HCT116 (cell line): ENCODE results near the gene PRKCD. TPM values are rescaled to one million over a fixed set of nuclear protein-coding genes. Genes with fewer than 3 reads are reported as not detected.

Source experiments
- ATAC-seq: fragments of 200-7000 bp; cut with Tn5 transposase; 2 replicates; pipeline ENCODE4 v1.9.1; 2020; ENCODE audit warnings: mild to moderate bottlenecking, moderate library complexity
- BruUV-seq: library from RNA; stranded (reverse); fragments of 400-500 nt; replicated peaks from 2 replicates; lab custom pipeline; 2021; lab: Mats Ljungman, UMichigan
- CTCF ChIA-PET: fragments of 300-600 bp; sonication (Branson Sonifier 250); formaldehyde crosslinking; loops from one replicate; lab custom pipeline; 2021; ENCODE audit warnings: antibody characterized with exemption; lab: Charles Lee
- POLR2A ChIA-PET: fragments of 300-600, 350-600 bp; sonication (Branson Sonifier 250); formaldehyde crosslinking; loops from one replicate; lab custom pipeline; 2021; ENCODE audit warnings: antibody characterized with exemption; lab: Charles Lee
- RAD21 ChIA-PET, 2 experiments: fragments of 300-600 bp; sonication (Branson Sonifier 250); formaldehyde crosslinking; loops; one replicate each; lab custom pipeline; 2023; ENCODE audit warnings: low total read pairs in 2 of 2; ENCODE audit not compliant: uncharacterized antibody in 2 of 2, unreplicated experiment in 2 of 2, low non-redundant PET in 1 of 2; lab: Charles Lee
- DNase-seq: peaks from one replicate; pipeline ENCODE4 v3.0.0-alpha.2; 2010; ENCODE audit warnings: low read depth, low spot score
- H2AFZ ChIP-seq: fragments of 200-600 bp; shearing (Covaris generic), sonication (generic); 2 replicates; pipeline ENCODE4 v1.6.1; 2017; ENCODE audit warnings: low read depth, mixed run types, mixed read lengths, antibody characterized with exemption, low read length; ENCODE audit not compliant: poor library complexity, severe bottlenecking
- H3K27ac ChIP-seq: 2 replicates; pipeline ENCODE4 v1.5.1; 2012; ENCODE audit warnings: low read depth, low read length
- H3K27me3 ChIP-seq: fragments of 200-600 bp; sonication (generic); 2 replicates; pipeline ENCODE4 v1.6.1; 2016; ENCODE audit warnings: mixed run types, low read length, mixed read lengths; ENCODE audit not compliant: insufficient read depth
- H3K36me3 ChIP-seq, 2 experiments: fragments of 200-500 bp in 1 of 2; fragments of 200-600 bp in 1 of 2; sonication (Bioruptor generic) in 1 of 2; sonication (generic) in 1 of 2; 2 replicates each; pipeline versions ENCODE4 v1.5.1 to v1.6.1; 2014 to 2016; ENCODE audit warnings: low read length in 2 of 2, inconsistent platforms in 1 of 2, mixed read lengths in 1 of 2, mixed run types in 1 of 2; ENCODE audit not compliant: insufficient read depth in 2 of 2, control insufficient read depth in 1 of 2
- H3K4me1 ChIP-seq, 2 experiments: fragments of 200-600 bp in 1 of 2; sonication (generic) in 1 of 2; 2 replicates each; pipeline versions ENCODE4 v1.5.1 to v1.6.1; 2012 to 2017; ENCODE audit warnings: low read length in 2 of 2, inconsistent platforms in 1 of 2, mild to moderate bottlenecking in 1 of 2, mixed read lengths in 1 of 2, mixed run types in 1 of 2, moderate library complexity in 1 of 2; ENCODE audit not compliant: insufficient read depth in 2 of 2, control insufficient read depth in 1 of 2
- H3K4me2 ChIP-seq: fragments of 200-600 bp; sonication (generic); 2 replicates; pipeline ENCODE4 v1.6.1; 2017; ENCODE audit warnings: mixed run types, low read length, mixed read lengths
- H3K4me3 ChIP-seq, 2 experiments: fragments of 200-600 bp in 1 of 2; sonication (generic) in 1 of 2; replicated peaks in 1 of 2; 2 replicates each; pipeline ENCODE4 v1.5.1; 2011 to 2016; ENCODE audit warnings: low read length in 2 of 2, control low read depth in 1 of 2, low read depth in 1 of 2, mild to moderate bottlenecking in 1 of 2, mixed read lengths in 1 of 2, mixed run types in 1 of 2
- H3K79me2 ChIP-seq: fragments of 200-600 bp; sonication (generic); 2 replicates; pipeline ENCODE4 v1.6.1; 2017; ENCODE audit warnings: mild to moderate bottlenecking, mixed run types, low read length, moderate library complexity, mixed read lengths; ENCODE audit not compliant: insufficient read depth
- H3K9ac ChIP-seq: fragments of 200-600 bp; sonication (generic); 2 replicates; pipeline ENCODE4 v1.6.1; 2016; ENCODE audit warnings: low read length, mixed read lengths
- H3K9me2 ChIP-seq: fragments of 200-600 bp; sonication (generic), shearing (Covaris generic); 2 replicates; pipeline ENCODE4 v1.6.1; 2017; ENCODE audit warnings: mixed run types, mild to moderate bottlenecking, moderate library complexity; ENCODE audit not compliant: insufficient read depth
- H3K9me3 ChIP-seq, 2 experiments: fragments of 200-500 bp in 1 of 2; fragments of 200-600 bp in 1 of 2; sonication (Bioruptor generic) in 1 of 2; sonication (generic) in 1 of 2; 2 replicates each; pipeline ENCODE4 v1.6.1; 2014 to 2017; ENCODE audit warnings: low read length in 2 of 2, mixed read lengths in 2 of 2, inconsistent platforms in 1 of 2, low read depth in 1 of 2, mild to moderate bottlenecking in 1 of 2, mixed run types in 1 of 2, moderate library complexity in 1 of 2; ENCODE audit not compliant: control insufficient read depth in 1 of 2, insufficient read depth in 1 of 2
- H4K20me1 ChIP-seq: fragments of 200-600 bp; sonication (generic), shearing (Covaris generic); 2 replicates; pipeline ENCODE4 v1.6.1; 2017; ENCODE audit warnings: mixed run types, mild to moderate bottlenecking, moderate library complexity; ENCODE audit not compliant: insufficient read depth
- EGR1 ChIP-seq: IDR thresholded peaks from 2 replicates; pipeline ENCODE4 v1.6.1; 2012; ENCODE audit warnings: low read depth
- EZH2 ChIP-seq: fragments of 200-600 bp; sonication (generic); IDR thresholded peaks from 2 replicates; pipeline ENCODE4 v1.6.1; 2017; ENCODE audit warnings: antibody characterized with exemption, mixed run types
- FOSL1 ChIP-seq: IDR thresholded peaks from 2 replicates; pipeline ENCODE4 v1.6.1; 2012; ENCODE audit warnings: low read depth
- JUND ChIP-seq: IDR thresholded peaks from 2 replicates; pipeline ENCODE4 v1.6.1; 2012
- MAX ChIP-seq: IDR thresholded peaks from 2 replicates; pipeline ENCODE4 v1.6.1; 2012
- POLR2AphosphoS5 ChIP-seq: IDR thresholded peaks from 2 replicates; pipeline ENCODE4 v1.6.1; 2011; ENCODE audit warnings: mild to moderate bottlenecking, low read depth, low read length, moderate library complexity
- YY1 ChIP-seq: IDR thresholded peaks from 2 replicates; pipeline ENCODE4 v1.6.1; 2011; ENCODE audit warnings: low read length, low read depth, moderate library complexity, mild to moderate bottlenecking; ENCODE audit not compliant: insufficient replicate concordance; ENCODE audit errors: extremely low read depth
- ZBTB33 ChIP-seq: IDR thresholded peaks from 2 replicates; pipeline ENCODE4 v1.6.1; 2011; ENCODE audit warnings: mild to moderate bottlenecking, low read length, moderate library complexity; ENCODE audit not compliant: insufficient replicate concordance; ENCODE audit errors: extremely low read depth
- intact Hi-C: fragments of 100-400 bp; cut with micrococcal nuclease; formaldehyde crosslinking; loops from 2 replicates; pipeline ENCODE4 v1.10.0; 2022
- total RNA-seq: library from RNA; stranded (reverse); gene quantifications from one replicate; pipeline ENCODE4 v1.2.1, GENCODE V29; 2021; ENCODE audit not compliant: unreplicated experiment

PRKCD gene
- total RNA-seq, 1 experiment from 2014 or later = 34.4 TPM

- intact Hi-C loops = no loop called here
- H4K20me1 ChIP-seq = no peaks in the 10 kb centered on the region
- ChIA-PET RAD21 (no interaction called here), CTCF (no interaction called here)
- no peak overlapping the region for H3K27ac ChIP-seq
- peaks cover 52 to 70% of the 10 kb centered on the region in 2 experiments for H3K4me1 ChIP-seq
- DNase-seq = no peak
- no peak for ATAC-seq
- no peaks in the 10 kb centered on the region for H3K9me2 ChIP-seq
- H2AFZ ChIP-seq = no peak overlapping the region
- H3K4me2 ChIP-seq = no peak overlapping the region
- no peak for TF ChIP-seq ZBTB33
- TF ChIP-seq POLR2AphosphoS5 = no peak
- TF ChIP-seq EZH2 = no peak
- TF ChIP-seq MAX = no peak
- TF ChIP-seq FOSL1 = no peak
- TF ChIP-seq YY1 = no peak
- TF ChIP-seq EGR1 = no peak
- TF ChIP-seq JUND = no peak
- TF ChIP-seq, all 23 proteins: peak for 0
- POLR2A ChIA-PET = no interaction called here
- H3K36me3 ChIP-seq = no peaks in the 10 kb centered on the region
- no peak overlapping the region for H3K9ac ChIP-seq
- H3K9me3 ChIP-seq = no peaks in the 10 kb centered on the region
- BruUV-seq = no TSS peak
- peaks cover 19% of the 10 kb centered on the region for H3K79me2 ChIP-seq
- no peaks in the 10 kb centered on the region for H3K27me3 ChIP-seq
- no peak overlapping the region for H3K4me3 ChIP-seq
Measured at GRCh38 chr3:53158765-53159155, 2.2 kb upstream of the PRKCD start.
